CD14-positive monocyte (primary cell): ENCODE measurements around the gene MYOZ1. TPM values are rescaled to one million over a fixed set of nuclear protein-coding genes. Genes with fewer than 3 reads are reported as not detected.
A peak's percentile ranks its signal among the peaks of the same experiment; 100 is the strongest.
"Not testable (repeated sequence)": the region's sequence is repeated elsewhere in the genome, so short reads cannot be mapped to it uniquely, and the experiment has no call there.

ENCODE experiments used
- DNase-seq, 3 donors: peaks; one replicate each; pipeline ENCODE4 v3.0.0-alpha.2; 2011 to 2022
- H2AFZ ChIP-seq: 2 replicates; pipeline ENCODE4 v1.6.0; 2012; ENCODE audit warnings: mild to moderate bottlenecking, low read depth, low read length, inconsistent platforms; ENCODE audit not compliant: insufficient read depth, poor library complexity, severe bottlenecking
- H3K27ac ChIP-seq, 2 donors: 1 replicate in 1 of 2; 2 replicates in 1 of 2; pipeline ENCODE4 v1.5.1; 2012 to 2013; ENCODE audit warnings: low read length in 2 of 2, control low read depth in 1 of 2, inconsistent platforms in 1 of 2, low read depth in 1 of 2, mild to moderate bottlenecking in 1 of 2
- H3K27me3 ChIP-seq, 2 donors: one replicate each; pipeline versions ENCODE4 v1.6.0 to v1.6.1; 2011 to 2013; ENCODE audit warnings: low read length in 2 of 2; ENCODE audit not compliant: control insufficient read depth in 2 of 2, insufficient read depth in 2 of 2
- H3K36me3 ChIP-seq, 2 donors: replicated peaks in 1 of 2; 1 replicate in 1 of 2; 2 replicates in 1 of 2; pipeline versions ENCODE4 v1.5.1 to v1.6.1; 2012 to 2013; ENCODE audit warnings: low read length in 2 of 2, control low read depth in 1 of 2, inconsistent platforms in 1 of 2, mild to moderate bottlenecking in 1 of 2; ENCODE audit not compliant: insufficient read depth in 2 of 2, control insufficient read depth in 1 of 2
- H3K4me1 ChIP-seq, 2 donors: 1 replicate in 1 of 2; 2 replicates in 1 of 2; pipeline versions ENCODE4 v1.5.1 to v1.6.1; 2012 to 2013; ENCODE audit warnings: low read length in 2 of 2, control low read depth in 1 of 2, inconsistent platforms in 1 of 2, mild to moderate bottlenecking in 1 of 2, moderate library complexity in 1 of 2; ENCODE audit not compliant: insufficient read depth in 2 of 2, control insufficient read depth in 1 of 2
- H3K4me2 ChIP-seq: replicated peaks from 2 replicates; pipeline ENCODE3; 2012; ENCODE audit warnings: low read length, moderate library complexity, mild to moderate bottlenecking; ENCODE audit not compliant: poor library complexity, severe bottlenecking; ENCODE audit errors: extremely low read depth
- H3K4me3 ChIP-seq, 3 experiments: fragments of 200-600 bp in 1 of 3; sonication (generic) in 1 of 3; replicated peaks in 1 of 3; 1 replicate in 2 of 3; 2 replicates in 1 of 3; pipeline ENCODE4 v1.5.1; 2011 to 2013; ENCODE audit warnings: low read length in 3 of 3, mild to moderate bottlenecking in 3 of 3, control low read depth in 2 of 3, low read depth in 2 of 3, inconsistent platforms in 1 of 3, moderate library complexity in 1 of 3
- H3K79me2 ChIP-seq: 2 replicates; pipeline ENCODE4 v1.6.0; 2012; ENCODE audit warnings: mild to moderate bottlenecking, control low read depth, inconsistent platforms, low read length, moderate library complexity; ENCODE audit not compliant: insufficient read depth
- H3K9ac ChIP-seq: 2 replicates; pipeline ENCODE4 v1.6.0; 2017; ENCODE audit warnings: low read length, mild to moderate bottlenecking; ENCODE audit not compliant: insufficient read depth, poor library complexity, severe bottlenecking
- H3K9me3 ChIP-seq, 2 donors: replicated peaks in 1 of 2; 1 replicate in 1 of 2; 2 replicates in 1 of 2; pipeline versions ENCODE4 v1.5.1 to v1.6.1; 2012 to 2013; ENCODE audit warnings: low read length in 2 of 2, control low read depth in 1 of 2; ENCODE audit not compliant: control insufficient read depth in 1 of 2, insufficient read depth in 1 of 2
- H4K20me1 ChIP-seq: 2 replicates; pipeline ENCODE4 v1.6.0; 2012; ENCODE audit warnings: mild to moderate bottlenecking, low read length, control low read depth, moderate library complexity; ENCODE audit not compliant: insufficient read depth
- H3K27ac Mint-ChIP-seq, 7 donors: one replicate each; pipeline ENCODE4 v1.8.0; 2020; ENCODE audit warnings: mild to moderate bottlenecking in 7 of 7, mixed read lengths in 7 of 7, moderate library complexity in 6 of 7, inconsistent platforms in 2 of 7
- H3K27me3 Mint-ChIP-seq, 3 donors: one replicate each; pipeline ENCODE4 v1.8.0; 2021 to 2022; ENCODE audit warnings: low read depth in 3 of 3, mild to moderate bottlenecking in 3 of 3, mixed read lengths in 3 of 3, moderate library complexity in 3 of 3, inconsistent platforms in 1 of 3
- H3K36me3 Mint-ChIP-seq, 2 donors: one replicate each; pipeline ENCODE4 v1.8.0; 2020; ENCODE audit warnings: mixed read lengths in 2 of 2, inconsistent platforms in 1 of 2, mild to moderate bottlenecking in 1 of 2
- H3K4me1 Mint-ChIP-seq: one replicate; pipeline ENCODE4 v1.8.0; 2020; ENCODE audit warnings: mild to moderate bottlenecking, mixed read lengths
- H3K4me3 Mint-ChIP-seq, 2 donors: one replicate each; pipeline ENCODE4 v1.8.0; 2020; ENCODE audit warnings: mild to moderate bottlenecking in 2 of 2, mixed read lengths in 2 of 2, moderate library complexity in 1 of 2
- H3K9me3 Mint-ChIP-seq, 7 donors: one replicate each; pipeline ENCODE4 v1.8.0; 2020 to 2022; ENCODE audit warnings: mixed read lengths in 7 of 7, mild to moderate bottlenecking in 6 of 7, moderate library complexity in 6 of 7, inconsistent platforms in 2 of 7
- WGBS: methylation state at CpG from one replicate; pipeline ENCODE4 v1.1.5; 2013; ENCODE audit warnings: missing lambda C conversion rate; ENCODE audit not compliant: insufficient coverage; 5-methylcytosine and 5-hydroxymethylcytosine counted together
- intact Hi-C, 2 donors: fragments of 100-400 bp; cut with micrococcal nuclease; formaldehyde crosslinking; loops; one replicate each; pipeline versions ENCODE4 v1.15.0 to v1.15.1; 2023
- polyA minus RNA-seq: library from RNA; depleted of rRNA, polyadenylated mRNA; stranded (reverse); fragments of >200 nt; gene quantifications from 2 replicates; pipeline ENCODE4 v1.2.3, GENCODE V29; 2012
- polyA plus RNA-seq, 3 donors: library from polyadenylated mRNA; depleted of rRNA in 1 of 3; unstranded in 2 of 3; stranded (reverse) in 1 of 3; fragments of 300-500 nt in 2 of 3; fragments of >200 nt in 1 of 3; fragmentation: Illumina TruSeq in 2 of 3; gene quantifications; 1 replicate in 2 of 3; 2 replicates in 1 of 3; pipeline ENCODE4 v1.2.3, GENCODE V29; 2012 to 2021
- total RNA-seq, 12 experiments: library from RNA in 1 of 12; stranded (reverse) in 1 of 12; fragments of 120-200 nt in 1 of 12; gene quantifications; one replicate each; pipeline ENCODE4 v1.2.4 and lab custom pipeline; 2013 to 2026; ENCODE audit warnings: mixed read lengths in 6 of 12, inconsistent platforms in 1 of 12
- TF ChIP-seq, protein P1 (sequence below): fragments of 200-600 bp; IDR thresholded peaks from one replicate; pipeline ENCODE4 v1.8.0; 2022; ENCODE audit warnings: antibody characterized with exemption, mild to moderate bottlenecking

MYOZ1 gene, protein sequence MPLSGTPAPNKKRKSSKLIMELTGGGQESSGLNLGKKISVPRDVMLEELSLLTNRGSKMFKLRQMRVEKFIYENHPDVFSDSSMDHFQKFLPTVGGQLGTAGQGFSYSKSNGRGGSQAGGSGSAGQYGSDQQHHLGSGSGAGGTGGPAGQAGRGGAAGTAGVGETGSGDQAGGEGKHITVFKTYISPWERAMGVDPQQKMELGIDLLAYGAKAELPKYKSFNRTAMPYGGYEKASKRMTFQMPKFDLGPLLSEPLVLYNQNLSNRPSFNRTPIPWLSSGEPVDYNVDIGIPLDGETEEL
- 0.10 TPM for total RNA-seq (2013)
- polyA plus RNA-seq = not detected
- polyA minus RNA-seq = not detected in 2 replicates
- 0 to 0.46 (median 0.13) reads per million in 11 experiments for total RNA-seq (lab: John Stamatoyannopoulos, UW)

DNA sequence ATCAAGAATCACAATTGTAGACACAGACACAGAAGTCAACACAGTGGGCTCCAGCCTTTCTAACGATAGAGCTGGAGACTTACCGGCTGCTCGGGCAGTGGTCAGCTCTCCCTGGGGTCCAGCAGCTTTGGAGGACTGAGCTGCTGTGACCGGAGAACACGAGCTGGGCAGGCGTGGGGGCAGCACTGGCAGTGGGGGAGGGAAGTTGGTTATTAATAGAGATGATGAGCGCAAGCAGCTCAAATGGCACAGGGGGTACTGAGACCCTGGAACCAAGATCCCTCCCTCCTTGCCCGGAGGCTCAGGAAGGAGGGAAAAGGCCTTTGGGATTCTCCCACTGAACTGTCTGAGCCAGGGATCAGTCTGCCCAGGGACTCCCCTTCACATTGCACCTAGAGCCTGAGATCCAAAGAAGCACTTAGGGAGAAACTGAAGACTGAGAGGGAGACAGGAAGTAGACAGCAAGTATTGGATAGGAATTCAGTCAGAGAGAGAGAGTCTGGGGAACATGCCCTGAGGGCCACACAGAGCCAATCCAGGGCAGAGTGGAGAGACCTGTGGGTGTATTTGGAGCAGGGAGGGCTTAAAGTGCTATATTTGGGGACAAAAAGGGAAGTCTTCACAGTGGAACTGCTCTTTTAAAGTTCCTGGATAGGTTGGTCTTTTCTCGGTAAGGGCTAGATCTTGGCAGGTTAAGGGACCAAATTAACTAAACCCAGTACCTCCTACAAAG, at the start of gene MYOZ1:
TSS of gene MYOZ1 (minus strand) at position 147 of the 733 bp plus-strand sequence. CDS start 1,457 bp downstream, outside the sequence.
- Histone ChIP-seq H4K20me1 (no peaks in the 10 kb centered on the region), H3K4me3 (no peak within 1 kb of the TSS), H3K36me3 (no peaks in the 10 kb centered on the region), H3K9ac (no peak within 1 kb of the TSS), H2AFZ (peak within 1 kb of the TSS; percentile 30), H3K27me3 (no peaks in the 10 kb centered on the region), H3K4me2 (no peak within 1 kb of the TSS), H3K9me3 (no peaks in the 10 kb centered on the region), H3K27ac (no peak within 1 kb of the TSS), H3K4me1 (peaks cover 14 to 17% of the 10 kb centered on the region in 2 donors), H3K79me2 (no peaks in the 10 kb centered on the region)
- no peak within 1 kb of the TSS for H3K4me3 Mint-ChIP-seq
- peaks cover 0 to 3% (median 0%) of the 10 kb centered on the region in 3 donors for H3K27me3 Mint-ChIP-seq
- DNase-seq = no peak
- TF ChIP-seq, protein P1, sequence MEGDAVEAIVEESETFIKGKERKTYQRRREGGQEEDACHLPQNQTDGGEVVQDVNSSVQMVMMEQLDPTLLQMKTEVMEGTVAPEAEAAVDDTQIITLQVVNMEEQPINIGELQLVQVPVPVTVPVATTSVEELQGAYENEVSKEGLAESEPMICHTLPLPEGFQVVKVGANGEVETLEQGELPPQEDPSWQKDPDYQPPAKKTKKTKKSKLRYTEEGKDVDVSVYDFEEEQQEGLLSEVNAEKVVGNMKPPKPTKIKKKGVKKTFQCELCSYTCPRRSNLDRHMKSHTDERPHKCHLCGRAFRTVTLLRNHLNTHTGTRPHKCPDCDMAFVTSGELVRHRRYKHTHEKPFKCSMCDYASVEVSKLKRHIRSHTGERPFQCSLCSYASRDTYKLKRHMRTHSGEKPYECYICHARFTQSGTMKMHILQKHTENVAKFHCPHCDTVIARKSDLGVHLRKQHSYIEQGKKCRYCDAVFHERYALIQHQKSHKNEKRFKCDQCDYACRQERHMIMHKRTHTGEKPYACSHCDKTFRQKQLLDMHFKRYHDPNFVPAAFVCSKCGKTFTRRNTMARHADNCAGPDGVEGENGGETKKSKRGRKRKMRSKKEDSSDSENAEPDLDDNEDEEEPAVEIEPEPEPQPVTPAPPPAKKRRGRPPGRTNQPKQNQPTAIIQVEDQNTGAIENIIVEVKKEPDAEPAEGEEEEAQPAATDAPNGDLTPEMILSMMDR = no peak
- intact Hi-C loops = no loop called here
- WGBS = 94% methylated on average over 3 of the region's 9 CpGs
- H3K9me3 Mint-ChIP-seq = no peaks in the 10 kb centered on the region
- H3K36me3 Mint-ChIP-seq = no peaks in the 10 kb centered on the region
- peak within 1 kb of the TSS in 2 of 7 donors; percentile 38 to 47 for H3K27ac Mint-ChIP-seq
- peaks cover 30% of the 10 kb centered on the region for H3K4me1 Mint-ChIP-seq

DNA sequence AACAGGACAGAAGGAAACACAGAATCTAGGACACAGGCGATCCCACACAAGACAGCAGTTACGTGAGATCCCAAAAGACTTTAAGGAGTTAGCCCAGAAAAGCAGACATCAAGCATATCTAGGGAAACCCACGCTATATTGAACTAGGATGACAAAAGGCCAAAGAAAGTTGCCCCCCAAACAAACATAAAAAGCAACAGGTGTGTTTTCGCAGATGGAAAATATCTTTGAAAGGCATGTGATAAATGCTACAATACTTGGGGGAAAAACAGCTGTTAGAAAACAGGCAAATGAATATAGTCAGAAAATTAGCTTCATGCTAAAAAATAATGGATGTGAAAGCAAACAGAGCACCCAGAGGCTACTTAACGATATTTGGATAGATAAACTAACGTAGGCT, 49.5 kb upstream of the MYOZ1 start:
- H3K4me3 Mint-ChIP-seq, H3K4me1 ChIP-seq, H3K27me3 ChIP-seq, H3K4me2 ChIP-seq, H3K27me3 Mint-ChIP-seq, DNase-seq, H3K4me1 Mint-ChIP-seq, H3K36me3 ChIP-seq, intact Hi-C loops, H3K79me2 ChIP-seq, H3K27ac ChIP-seq, H4K20me1 ChIP-seq, H3K9me3 Mint-ChIP-seq, H3K9me3 ChIP-seq, H3K9ac ChIP-seq, H3K4me3 ChIP-seq, H3K27ac Mint-ChIP-seq, H2AFZ ChIP-seq: not testable (repeated sequence)
- WGBS = 90% methylated on average over 2 of the region's 6 CpGs
- H3K36me3 Mint-ChIP-seq = peaks cover 25 to 29% of the 10 kb centered on the region in 2 donors

DNA sequence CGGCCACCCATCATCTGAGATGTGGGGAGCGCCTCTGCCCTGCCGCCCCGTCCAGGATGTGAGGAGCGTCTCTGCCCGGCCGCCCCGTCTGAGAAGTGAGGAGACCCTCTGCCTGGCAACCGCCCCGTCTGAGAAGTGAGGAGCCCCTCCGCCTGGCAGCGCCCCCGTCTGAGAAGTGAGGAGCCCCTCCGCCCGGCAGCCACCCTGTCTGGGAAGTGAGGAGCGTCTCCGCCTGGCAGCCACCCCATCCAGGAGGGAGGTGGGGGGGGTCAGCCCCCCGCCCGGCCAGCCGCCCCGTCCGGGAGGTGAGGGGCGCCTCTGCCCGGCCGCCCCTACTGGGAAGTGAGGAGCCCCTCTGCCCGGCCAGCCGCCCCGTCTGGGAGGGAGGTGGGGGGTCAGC, 48.3 kb upstream of the MYOZ1 start:
- H3K9me3 Mint-ChIP-seq = not testable (repeated sequence)

More for the DNA sequence above, 48.3 kb upstream of the MYOZ1 start:
- H3K9ac ChIP-seq, H3K4me1 ChIP-seq, H3K4me1 Mint-ChIP-seq, H3K27ac Mint-ChIP-seq, H3K27me3 Mint-ChIP-seq, H4K20me1 ChIP-seq, H3K27ac ChIP-seq, H3K27me3 ChIP-seq, H2AFZ ChIP-seq, DNase-seq, H3K4me3 ChIP-seq, H3K36me3 ChIP-seq, H3K9me3 ChIP-seq, H3K4me3 Mint-ChIP-seq, intact Hi-C loops, H3K4me2 ChIP-seq, H3K79me2 ChIP-seq: not testable (repeated sequence)
- H3K36me3 Mint-ChIP-seq = peaks cover 27 to 33% of the 10 kb centered on the region in 2 donors
- 100% methylated on average over 2 of the region's 28 CpGs for WGBS
